GM19239 (cell line): ENCODE data around the gene COBL.

Experiments used
- DNase-seq: peaks from one replicate; pipeline ENCODE4 v3.0.0; 2011; ENCODE audit warnings: low spot score; ENCODE audit not compliant: insufficient read length
- FAIRE-seq: peaks from 2 replicates; lab custom pipeline; 2011; peaks lifted over from hg19 to GRCh38; lab: Jason Lieb, UNC

Gene COBL

GRCh38 chr7:51103718-51104117, 212.9 kb downstream of the COBL start:
- DNase-seq = no peak
- no peak for FAIRE-seq

- DNase-seq (no peak), FAIRE-seq (no peak)
These were observed 213.8 kb downstream of the COBL start for GRCh38 chr7:51102828-51103227.

GRCh38 chr7:51101111-51101757, 215.4 kb downstream of the COBL start:
- FAIRE-seq (no peak), DNase-seq (no peak)

GRCh38 chr7:51090411-51090810, 226.2 kb downstream of the COBL start:
- DNase-seq = no peak
- FAIRE-seq = no peak

GRCh38 chr7:51085034-51085692, 231.4 kb downstream of the COBL start:
- DNase-seq (no peak), FAIRE-seq (no peak)

- DNase-seq = no peak
- FAIRE-seq = no peak
These were observed 232.5 kb downstream of the COBL start for GRCh38 chr7:51084121-51084520.

- FAIRE-seq = no peak
- no peak for DNase-seq
These were observed 233.6 kb downstream of the COBL start for GRCh38 chr7:51082940-51083533.

- FAIRE-seq (no peak), DNase-seq (no peak)
These were observed 234.3 kb downstream of the COBL start for GRCh38 chr7:51082096-51082840.

GRCh38 chr7:51081270-51081890, 235.2 kb downstream of the COBL start:
- FAIRE-seq = no peak
- DNase-seq = no peak

- DNase-seq (no peak), FAIRE-seq (no peak)
These were observed 235.9 kb downstream of the COBL start for GRCh38 chr7:51080622-51081269.

GRCh38 chr7:51080216-51080615, 236.4 kb downstream of the COBL start:
- FAIRE-seq (no peak), DNase-seq (no peak)

GRCh38 chr7:51079494-51079893, 237.1 kb downstream of the COBL start:
- DNase-seq (no peak), FAIRE-seq (no peak)

- DNase-seq (no peak), FAIRE-seq (no peak)
These were observed 238.0 kb downstream of the COBL start for GRCh38 chr7:51078653-51079052.

- no peak for FAIRE-seq
- no peak for DNase-seq
These were observed 238.6 kb downstream of the COBL start for GRCh38 chr7:51077987-51078370.

- no peak for DNase-seq
- no peak for FAIRE-seq
These were observed 239.2 kb downstream of the COBL start for GRCh38 chr7:51077316-51077986.

- DNase-seq (no peak), FAIRE-seq (no peak)
These were observed 240.7 kb downstream of the COBL start for GRCh38 chr7:51075681-51076580.

GRCh38 chr7:51073171-51073570, 243.4 kb downstream of the COBL start:
- no peak for FAIRE-seq
- DNase-seq = no peak

- no peak for FAIRE-seq
These were observed 244.3 kb downstream of the COBL start for GRCh38 chr7:51072281-51072680.

GRCh38 chr7:51071427-51071826, 245.2 kb downstream of the COBL start:
- FAIRE-seq = no peak
- DNase-seq = no peak

More at GRCh38 chr7:51072281-51072680, 244.3 kb downstream of the COBL start:
- DNase-seq = no peak
